Measurements from ENCODE around the gene ELFN1. TPM values are rescaled to one million over a fixed set of nuclear protein-coding genes. Genes with fewer than 3 reads are reported as not detected.

Gene ELFN1
- total and polyA plus RNA-seq, 8 donors = 0.20 to 0.94 (median 0.73) TPM

DNA sequence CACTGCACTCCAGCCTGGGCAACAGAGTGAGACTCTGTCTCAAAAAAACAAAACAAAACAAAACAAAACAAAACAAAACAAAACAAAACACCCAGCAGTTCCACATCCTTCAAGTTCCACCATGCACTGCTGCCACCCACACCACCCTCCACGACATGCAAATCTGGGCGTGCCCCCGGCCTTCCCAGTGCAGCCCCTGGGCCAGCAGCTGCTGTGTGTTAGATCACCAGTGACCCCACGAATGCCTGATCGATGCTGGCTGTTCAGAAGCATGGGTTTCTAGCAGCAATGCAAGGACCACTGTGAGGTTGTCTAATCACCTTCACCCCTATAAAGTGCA lies 36.3 kb downstream of the ELFN1 start:
- TF ChIP-seq, protein P1, sequence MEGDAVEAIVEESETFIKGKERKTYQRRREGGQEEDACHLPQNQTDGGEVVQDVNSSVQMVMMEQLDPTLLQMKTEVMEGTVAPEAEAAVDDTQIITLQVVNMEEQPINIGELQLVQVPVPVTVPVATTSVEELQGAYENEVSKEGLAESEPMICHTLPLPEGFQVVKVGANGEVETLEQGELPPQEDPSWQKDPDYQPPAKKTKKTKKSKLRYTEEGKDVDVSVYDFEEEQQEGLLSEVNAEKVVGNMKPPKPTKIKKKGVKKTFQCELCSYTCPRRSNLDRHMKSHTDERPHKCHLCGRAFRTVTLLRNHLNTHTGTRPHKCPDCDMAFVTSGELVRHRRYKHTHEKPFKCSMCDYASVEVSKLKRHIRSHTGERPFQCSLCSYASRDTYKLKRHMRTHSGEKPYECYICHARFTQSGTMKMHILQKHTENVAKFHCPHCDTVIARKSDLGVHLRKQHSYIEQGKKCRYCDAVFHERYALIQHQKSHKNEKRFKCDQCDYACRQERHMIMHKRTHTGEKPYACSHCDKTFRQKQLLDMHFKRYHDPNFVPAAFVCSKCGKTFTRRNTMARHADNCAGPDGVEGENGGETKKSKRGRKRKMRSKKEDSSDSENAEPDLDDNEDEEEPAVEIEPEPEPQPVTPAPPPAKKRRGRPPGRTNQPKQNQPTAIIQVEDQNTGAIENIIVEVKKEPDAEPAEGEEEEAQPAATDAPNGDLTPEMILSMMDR (IDR thresholded peaks at IDR 0.05) = no peak
- no peak overlapping the region for H3K4me3 ChIP-seq
- 55 to 73% methylated on average over 5 of the region's 5 CpGs for WGBS, 2 donors
- H3K27me3 ChIP-seq = no peaks in the 10 kb centered on the region
- no peak for FAIRE-seq
- H3K27ac ChIP-seq = no peak overlapping the region
- H3K4me1 ChIP-seq = no peaks in the 10 kb centered on the region
- intact Hi-C loops (cut with DNase I) = no loop called here
- peak in 1 of 6 donors; percentile 4 for DNase-seq
- H3K9me3 ChIP-seq = no peaks in the 10 kb centered on the region
- no peaks in the 10 kb centered on the region for H3K36me3 ChIP-seq
- no peak for ATAC-seq

DNA sequence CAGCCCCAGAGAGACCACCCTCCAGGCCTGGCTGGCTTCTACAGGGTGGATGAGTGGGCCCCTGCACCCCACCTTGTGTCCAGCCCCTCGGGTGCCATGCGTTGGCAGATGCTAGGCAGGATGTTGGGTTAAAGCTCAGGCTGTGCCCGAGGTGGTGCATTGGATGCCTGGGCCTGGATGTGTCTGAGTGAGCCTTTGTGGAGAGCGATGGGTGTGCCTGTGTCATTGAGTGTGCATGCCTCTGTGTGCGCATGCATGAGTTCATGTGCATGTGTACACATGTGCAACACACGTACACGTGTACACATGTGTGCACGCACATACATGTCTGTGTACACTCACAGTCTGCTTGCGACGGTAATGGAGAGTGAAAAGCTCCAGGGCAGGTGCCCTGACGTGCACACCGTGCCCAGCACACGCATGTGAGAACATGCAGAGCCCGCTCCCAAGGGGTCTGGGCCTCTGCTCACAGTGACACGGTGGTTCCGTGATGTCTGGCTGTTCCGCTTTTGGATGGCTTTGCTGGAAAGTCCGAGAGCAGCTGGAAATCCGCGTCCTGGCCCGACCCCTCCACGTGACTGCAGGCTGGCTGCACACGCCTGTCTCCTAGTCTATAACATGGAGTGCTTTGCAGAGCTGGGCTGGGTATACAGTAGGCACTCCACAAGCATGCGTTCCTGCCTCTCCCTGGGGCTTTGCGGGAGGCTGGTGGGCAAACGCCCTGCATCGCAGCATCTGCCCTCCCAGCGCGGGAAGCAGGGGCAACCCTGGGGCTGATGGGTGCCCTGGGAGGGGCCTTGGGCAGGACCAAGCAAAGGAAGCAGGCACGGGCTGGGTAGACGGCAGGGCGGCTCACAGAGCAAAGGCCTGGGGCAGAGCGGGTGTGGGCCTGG lies 36.9 kb downstream of the ELFN1 start:
- DNase-seq (peak in 2 of 6 donors; percentile 6 to 41), FAIRE-seq (no peak), ATAC-seq (no peak)
- H3K4me3 ChIP-seq = no peak overlapping the region
- H3K36me3 ChIP-seq = no peaks in the 10 kb centered on the region
- TF ChIP-seq, protein P1 (IDR thresholded peaks at IDR 0.05) = no peak
- 77 to 82% methylated on average over 33 of the region's 33 CpGs for WGBS, 2 donors
- H3K27ac ChIP-seq = no peak overlapping the region
- intact Hi-C loops (cut with DNase I) = no loop called here
- no peaks in the 10 kb centered on the region for H3K9me3 ChIP-seq
- no peaks in the 10 kb centered on the region for H3K4me1 ChIP-seq
- H3K27me3 ChIP-seq = no peaks in the 10 kb centered on the region

DNA sequence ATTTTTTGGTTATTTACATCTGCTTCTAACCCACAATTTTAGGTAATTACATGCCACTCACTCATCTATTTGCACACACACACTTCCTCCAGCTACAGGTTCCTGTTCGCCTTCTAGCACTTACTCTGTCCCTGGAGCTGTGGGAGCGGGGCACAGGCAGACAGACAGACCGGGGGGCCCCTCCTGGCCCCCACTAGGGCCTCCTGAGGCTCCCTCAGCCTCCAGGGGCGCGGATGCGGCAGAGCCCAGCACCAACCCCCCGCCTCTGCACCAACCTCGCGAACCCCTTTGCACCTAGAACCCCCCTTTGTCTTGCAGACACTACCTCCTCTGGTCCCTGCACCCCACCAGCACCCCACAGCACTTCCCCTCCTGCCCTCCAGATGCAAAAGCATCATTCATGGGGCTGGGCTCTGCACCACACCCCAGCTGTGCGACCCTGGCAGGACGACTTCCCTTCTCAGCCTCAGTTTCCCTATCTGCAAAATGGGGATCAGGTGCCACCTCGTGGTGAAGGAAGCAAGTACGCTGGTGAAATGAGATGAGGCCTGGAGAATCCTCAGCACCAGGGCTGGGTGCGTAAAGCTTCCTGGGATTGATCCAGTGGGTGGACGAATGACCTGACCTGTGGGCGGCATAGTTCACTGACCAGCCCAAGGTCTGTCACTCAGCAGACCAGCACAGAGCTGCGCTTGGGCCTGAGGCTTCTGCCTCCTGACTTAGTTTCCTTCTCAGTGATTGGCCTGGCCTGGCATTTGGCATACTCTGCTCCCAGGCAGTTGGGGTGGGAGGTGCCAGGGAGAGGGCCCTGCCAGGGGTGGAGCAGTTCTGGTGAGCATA lies 37.9 kb downstream of the ELFN1 start:
- ATAC-seq (no peak), DNase-seq (peak in 1 of 6 donors; percentile 33), FAIRE-seq (no peak)
- no peak overlapping the region for H3K4me3 ChIP-seq
- no peaks in the 10 kb centered on the region for H3K27me3 ChIP-seq
- H3K36me3 ChIP-seq = no peaks in the 10 kb centered on the region
- TF ChIP-seq, protein P1 (IDR thresholded peaks at IDR 0.05) = no peak
- H3K27ac ChIP-seq = no peak overlapping the region
- 73 to 85% methylated on average over 17 of the region's 17 CpGs for WGBS, 2 donors
- no peaks in the 10 kb centered on the region for H3K9me3 ChIP-seq
- H3K4me1 ChIP-seq = no peaks in the 10 kb centered on the region
- intact Hi-C loops (cut with DNase I) = no loop called here

DNA sequence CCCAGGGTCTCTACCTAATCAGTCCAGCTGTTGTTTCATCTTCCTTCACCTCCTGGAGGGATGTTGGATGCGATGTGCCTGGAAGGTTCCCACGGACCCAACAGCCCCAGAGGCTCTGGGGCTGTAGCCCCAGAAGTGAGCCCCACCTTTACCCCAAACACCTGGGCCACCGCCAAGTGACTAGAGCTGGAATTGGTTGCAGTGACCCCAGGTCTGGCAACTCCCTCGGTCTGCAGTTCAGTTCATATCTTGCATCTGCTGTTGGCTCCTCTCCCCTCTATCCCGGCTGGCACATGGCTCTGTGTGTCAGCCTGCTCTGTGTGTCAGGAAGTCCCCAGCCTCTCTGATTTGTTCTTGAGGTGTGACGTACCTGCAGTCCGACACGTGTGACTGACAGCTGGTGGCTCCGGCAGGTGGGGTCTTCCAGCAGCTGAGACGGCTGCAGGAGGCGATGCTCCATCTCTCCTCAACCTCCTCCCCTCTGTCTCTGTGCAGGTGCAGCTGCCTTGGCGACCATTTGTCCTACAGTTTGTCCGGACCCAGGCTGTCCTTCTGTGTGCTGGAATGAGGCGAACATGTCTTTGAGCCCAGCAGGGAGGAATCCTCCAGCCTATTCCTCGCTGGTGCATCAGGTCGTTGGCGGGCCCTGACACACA lies 38.6 kb downstream of the ELFN1 start:
- DNase-seq = peak in 2 of 6 donors; percentile 15 to 36
- Histone ChIP-seq H3K4me1 (peaks cover 0 to 2% (median 2%) of the 10 kb centered on the region in 3 donors), H3K27ac (no peak overlapping the region), H3K27me3 (no peaks in the 10 kb centered on the region), H3K4me3 (no peak overlapping the region), H3K9me3 (no peaks in the 10 kb centered on the region), H3K36me3 (no peaks in the 10 kb centered on the region)
- FAIRE-seq = no peak
- intact Hi-C loops (cut with DNase I) = no loop called here
- WGBS, 2 donors = 88 to 94% methylated on average over 17 of the region's 17 CpGs
- no peak for ATAC-seq
- TF ChIP-seq, protein P1 (IDR thresholded peaks at IDR 0.05) = no peak
